Trophoblast cell (in vitro differentiated cells and primary cell): ENCODE measurements around the gene KLC1.
A peak's percentile ranks its signal among the peaks of the same experiment; 100 is the strongest.

Experiments
- DNase-seq, 2 donors: peaks; one replicate each; pipeline ENCODE4 v3.0.0-alpha.2; 2016
- H2AFZ ChIP-seq: 2 replicates; pipeline ENCODE4 v1.6.1; 2013; ENCODE audit warnings: low read length, moderate library complexity, mild to moderate bottlenecking; ENCODE audit not compliant: insufficient read depth, poor library complexity
- H2AK5ac ChIP-seq: 2 replicates; pipeline ENCODE4 v1.6.1; 2013; ENCODE audit warnings: mild to moderate bottlenecking, low read length
- H2BK120ac ChIP-seq: 2 replicates; pipeline ENCODE4 v1.6.1; 2013; ENCODE audit warnings: low read length, mild to moderate bottlenecking, moderate library complexity; ENCODE audit not compliant: insufficient read depth, poor library complexity
- H2BK12ac ChIP-seq: 2 replicates; pipeline ENCODE4 v1.6.1; 2013; ENCODE audit warnings: mild to moderate bottlenecking, low read length, moderate library complexity
- H2BK5ac ChIP-seq: 2 replicates; pipeline ENCODE4 v1.6.1; 2013; ENCODE audit warnings: low read length, low read depth, moderate library complexity, mild to moderate bottlenecking; ENCODE audit not compliant: poor library complexity
- H3K14ac ChIP-seq: 2 replicates; pipeline ENCODE4 v1.6.1; 2013; ENCODE audit warnings: mild to moderate bottlenecking, low read length
- H3K18ac ChIP-seq: 2 replicates; pipeline ENCODE4 v1.6.1; 2013; ENCODE audit warnings: mild to moderate bottlenecking, low read length
- H3K23ac ChIP-seq: 2 replicates; pipeline ENCODE4 v1.6.1; 2013; ENCODE audit warnings: low read length
- H3K27ac ChIP-seq: 2 replicates; pipeline ENCODE4 v1.5.1; 2013; ENCODE audit warnings: low read depth, mild to moderate bottlenecking, inconsistent platforms, low read length, moderate library complexity
- H3K27me3 ChIP-seq: 2 replicates; pipeline ENCODE4 v1.6.1; 2013; ENCODE audit warnings: inconsistent platforms, mild to moderate bottlenecking, low read length, moderate library complexity; ENCODE audit not compliant: insufficient read depth
- H3K36me3 ChIP-seq, 2 experiments: 1 replicate in 1 of 2; 2 replicates in 1 of 2; pipeline ENCODE4 v1.6.1; 2013; ENCODE audit warnings: low read length in 2 of 2, mild to moderate bottlenecking in 2 of 2, moderate library complexity in 1 of 2; ENCODE audit not compliant: insufficient read depth in 2 of 2, control insufficient read depth in 1 of 2
- H3K4ac ChIP-seq: 2 replicates; pipeline ENCODE4 v1.6.1; 2013; ENCODE audit warnings: low read depth, mild to moderate bottlenecking, low read length, moderate library complexity
- H3K4me1 ChIP-seq, 2 experiments: 1 replicate in 1 of 2; 2 replicates in 1 of 2; pipeline ENCODE4 v1.6.1; 2013; ENCODE audit warnings: low read length in 2 of 2, mild to moderate bottlenecking in 2 of 2, moderate library complexity in 1 of 2; ENCODE audit not compliant: insufficient read depth in 2 of 2, control insufficient read depth in 1 of 2
- H3K4me2 ChIP-seq: 2 replicates; pipeline ENCODE4 v1.6.1; 2013; ENCODE audit warnings: inconsistent platforms, mild to moderate bottlenecking, low read length, moderate library complexity
- H3K4me3 ChIP-seq: 2 replicates; pipeline ENCODE4 v1.5.1; 2013; ENCODE audit warnings: mild to moderate bottlenecking, low read depth, low read length, inconsistent platforms
- H3K79me1 ChIP-seq: one replicate; pipeline ENCODE4 v1.6.1; 2013; ENCODE audit warnings: low read length
- H3K79me2 ChIP-seq: 2 replicates; pipeline ENCODE4 v1.6.1; 2013; ENCODE audit warnings: low read length, mild to moderate bottlenecking; ENCODE audit not compliant: control insufficient read depth, insufficient read depth, poor library complexity
- H3K9ac ChIP-seq: 2 replicates; pipeline ENCODE4 v1.6.1; 2013; ENCODE audit warnings: mild to moderate bottlenecking, low read length
- H3K9me3 ChIP-seq: 2 replicates; pipeline ENCODE4 v1.6.1; 2013; ENCODE audit warnings: low read depth, mild to moderate bottlenecking, control low read depth, inconsistent platforms, low read length; ENCODE audit not compliant: insufficient read depth
- H4K12ac ChIP-seq: 2 replicates; pipeline ENCODE4 v1.6.1; 2013; ENCODE audit warnings: low read depth, mild to moderate bottlenecking, low read length, moderate library complexity
- H4K8ac ChIP-seq: 2 replicates; pipeline ENCODE4 v1.6.1; 2013; ENCODE audit warnings: low read depth, mild to moderate bottlenecking, low read length, moderate library complexity
- H4K91ac ChIP-seq: one replicate; pipeline ENCODE4 v1.6.1; 2013; ENCODE audit warnings: low read depth, mild to moderate bottlenecking, low read length, moderate library complexity
- WGBS: extraction: QIAGEN DNeasy Blood & Tissue Kit; methylation state at CpG from one replicate; pipeline ENCODE4 v1.1.7; 2013; ENCODE audit warnings: missing lambda C conversion rate; ENCODE audit not compliant: insufficient read length, insufficient coverage; ENCODE audit errors: extremely low coverage; 5-methylcytosine and 5-hydroxymethylcytosine counted together

The KLC1 gene

DNA sequence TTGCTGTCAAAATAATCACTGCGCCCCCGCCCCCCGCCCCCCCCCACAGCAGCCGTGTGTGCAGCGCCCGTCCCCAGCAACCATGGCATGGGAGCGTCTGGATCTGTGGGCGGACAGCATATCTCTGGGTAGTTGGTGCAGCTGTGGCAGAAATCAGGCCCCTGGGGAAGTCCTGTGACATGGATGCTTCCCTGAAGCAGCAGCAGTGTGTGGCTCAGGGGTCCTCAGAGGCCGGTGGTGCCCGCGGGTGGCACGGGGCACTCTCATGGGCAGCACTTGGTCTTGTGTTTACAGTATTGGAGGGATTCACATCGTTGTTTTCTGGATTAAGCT, 67.0 kb downstream of the KLC1 start:
- Histone ChIP-seq H2BK12ac (no peak overlapping the region), H4K8ac (no peak overlapping the region), H3K14ac (no peak overlapping the region), H2AFZ (no peak overlapping the region), H3K9me3 (peaks cover 2% of the 10 kb centered on the region), H3K23ac (no peak overlapping the region), H3K27ac (no peak overlapping the region), H3K36me3 (peaks cover 73 to 78% of the 10 kb centered on the region in 2 experiments), H2AK5ac (no peak overlapping the region), H2BK5ac (no peak overlapping the region), H3K4me1 (peaks cover 0 to 2% of the 10 kb centered on the region in 2 experiments), H3K4me2 (no peak overlapping the region), H3K27me3 (no peaks in the 10 kb centered on the region), H3K79me1 (no peaks in the 10 kb centered on the region), H3K4ac (no peak overlapping the region), H4K91ac (no peak overlapping the region), H3K4me3 (no peak overlapping the region), H3K79me2 (no peaks in the 10 kb centered on the region), H2BK120ac (no peak overlapping the region), H4K12ac (no peak overlapping the region), H3K9ac (no peak overlapping the region), H3K18ac (no peak overlapping the region)
- DNase-seq = no peak
- no CpG with 5 or more reads among the region's 13 CpGs for WGBS

DNA sequence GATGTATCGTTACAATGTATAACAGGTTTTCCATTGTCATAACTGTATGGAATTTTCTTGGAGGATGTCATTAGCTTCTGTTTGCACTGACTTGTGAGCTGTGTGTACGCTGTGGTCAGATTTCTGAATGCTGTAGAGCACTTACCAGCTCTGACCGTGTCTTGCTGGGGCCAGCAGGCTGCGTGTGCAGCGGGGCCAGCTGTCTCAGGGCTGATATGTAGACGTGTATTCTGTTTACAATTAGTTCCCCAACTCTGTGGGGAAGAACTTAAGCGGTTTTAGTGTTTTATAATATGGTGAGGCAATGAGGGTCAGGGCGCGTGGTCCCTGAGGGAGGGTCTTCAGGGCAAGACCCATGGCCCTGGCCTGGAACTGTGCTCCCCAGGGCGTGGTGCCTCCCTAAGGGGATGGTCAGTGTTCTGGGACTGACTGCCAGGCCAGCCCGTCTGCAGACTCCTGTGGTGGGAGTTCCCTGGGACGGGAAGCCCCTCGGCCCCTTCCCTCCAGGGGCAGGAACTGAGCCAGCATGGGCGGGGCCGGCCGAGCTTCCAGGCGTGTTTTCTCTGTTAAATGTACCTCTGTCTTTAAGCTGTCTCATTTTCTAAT, 67.6 kb downstream of the KLC1 start:
- Histone ChIP-seq H3K27me3 (no peaks in the 10 kb centered on the region), H2AK5ac (no peak overlapping the region), H4K91ac (no peak overlapping the region), H2BK5ac (no peak overlapping the region), H4K8ac (no peak overlapping the region), H4K12ac (no peak overlapping the region), H3K79me1 (no peaks in the 10 kb centered on the region), H3K79me2 (no peaks in the 10 kb centered on the region), H3K4me3 (no peak overlapping the region), H3K14ac (no peak overlapping the region), H3K36me3 (peaks cover 76 to 79% of the 10 kb centered on the region in 2 experiments), H3K18ac (no peak overlapping the region), H3K4me2 (no peak overlapping the region), H3K27ac (no peak overlapping the region), H2BK12ac (no peak overlapping the region), H3K4ac (no peak overlapping the region), H2AFZ (peak overlapping the region; percentile 2), H2BK120ac (no peak overlapping the region), H3K9me3 (peaks cover 2% of the 10 kb centered on the region), H3K4me1 (peaks cover 0 to 2% of the 10 kb centered on the region in 2 experiments), H3K23ac (no peak overlapping the region), H3K9ac (no peak overlapping the region)
- DNase-seq = no peak
- no CpG with 5 or more reads among the region's 17 CpGs for WGBS

DNA sequence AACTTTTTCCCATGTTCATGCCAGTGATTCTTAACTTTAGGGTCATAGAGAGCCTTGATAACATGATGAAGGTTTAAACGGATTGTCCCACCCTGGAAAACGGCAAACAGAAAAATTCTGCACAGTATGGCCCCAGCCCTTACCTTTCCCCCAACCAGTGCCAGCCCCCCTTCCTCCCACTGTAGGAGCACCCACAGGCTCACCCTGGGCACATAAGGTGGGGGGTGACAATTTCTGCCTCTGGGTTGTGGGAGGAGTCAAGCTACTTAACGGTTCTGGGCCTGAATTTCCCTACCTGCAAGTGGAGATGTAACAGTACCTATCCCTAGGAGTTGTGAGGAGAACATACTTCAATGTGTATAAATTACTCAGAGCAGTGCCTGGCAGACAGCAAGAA, 68.2 kb downstream of the KLC1 start:
- H3K18ac ChIP-seq = no peak overlapping the region
- H3K79me1 ChIP-seq = no peaks in the 10 kb centered on the region
- DNase-seq = no peak
- H3K36me3 ChIP-seq = peaks cover 76 to 79% of the 10 kb centered on the region in 2 experiments
- H2AK5ac ChIP-seq = no peak overlapping the region
- no peak overlapping the region for H2BK12ac ChIP-seq
- no peak overlapping the region for H3K23ac ChIP-seq
- H3K4ac ChIP-seq = no peak overlapping the region
- H2BK5ac ChIP-seq = no peak overlapping the region
- H3K27ac ChIP-seq = no peak overlapping the region
- H3K4me1 ChIP-seq = peaks cover 0 to 2% of the 10 kb centered on the region in 2 experiments
- H3K79me2 ChIP-seq = no peaks in the 10 kb centered on the region
- no peak overlapping the region for H2BK120ac ChIP-seq
- H3K4me3 ChIP-seq = no peak overlapping the region
- no peak overlapping the region for H3K4me2 ChIP-seq
- H3K9me3 ChIP-seq = peaks cover 2% of the 10 kb centered on the region
- H3K9ac ChIP-seq = no peak overlapping the region
- no peak overlapping the region for H4K91ac ChIP-seq
- H4K8ac ChIP-seq = no peak overlapping the region
- no peak overlapping the region for H3K14ac ChIP-seq
- H2AFZ ChIP-seq = no peak overlapping the region
- WGBS = no CpG with 5 or more reads among the region's 3 CpGs
- no peaks in the 10 kb centered on the region for H3K27me3 ChIP-seq
- no peak overlapping the region for H4K12ac ChIP-seq

DNA sequence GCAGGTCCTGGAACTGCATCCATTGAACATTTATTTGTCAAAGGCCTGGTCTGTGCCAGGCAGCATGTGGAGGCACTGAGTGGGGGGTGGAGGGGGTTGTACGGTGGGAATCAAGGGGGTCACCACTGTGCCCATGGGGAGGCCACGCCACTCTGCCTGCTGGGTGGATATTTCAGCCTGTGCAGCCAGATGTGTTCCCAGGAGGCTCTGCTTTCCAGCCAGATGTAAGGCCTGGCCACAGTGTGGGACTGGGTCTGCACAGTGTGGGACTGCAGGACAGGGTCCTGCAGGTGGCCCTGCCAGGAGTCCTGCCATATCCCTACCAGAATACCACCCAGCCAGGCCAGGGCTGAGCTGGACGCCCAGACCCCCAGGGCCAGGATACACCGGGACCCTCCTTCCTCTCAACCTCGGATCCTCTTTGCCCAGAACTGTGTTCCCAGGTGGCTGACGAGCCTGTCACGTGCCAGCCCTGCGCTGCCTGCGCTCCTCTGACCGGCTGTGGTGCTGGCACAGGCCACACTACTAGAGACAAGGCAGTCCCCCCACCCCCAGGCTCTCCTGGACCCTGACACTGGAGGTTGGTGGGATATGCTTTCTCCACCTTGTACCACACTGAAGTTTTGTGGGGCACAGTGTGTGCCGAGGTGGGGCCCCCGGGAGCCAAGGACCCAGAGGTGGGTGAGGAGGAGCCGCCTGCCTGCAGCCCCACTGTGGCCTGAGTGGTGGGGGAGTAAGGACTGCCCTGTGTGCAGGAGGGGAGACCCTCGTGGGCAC, 68.8 kb downstream of the KLC1 start:
- Histone ChIP-seq H3K36me3 (peaks cover 79 to 81% of the 10 kb centered on the region in 2 experiments), H4K8ac (no peak overlapping the region), H3K4ac (no peak overlapping the region), H2BK120ac (no peak overlapping the region), H2AFZ (no peak overlapping the region), H3K79me1 (no peaks in the 10 kb centered on the region), H3K18ac (no peak overlapping the region), H3K4me3 (no peak overlapping the region), H2BK5ac (no peak overlapping the region), H3K27me3 (no peaks in the 10 kb centered on the region), H3K14ac (no peak overlapping the region), H3K4me2 (no peak overlapping the region), H3K23ac (no peak overlapping the region), H4K91ac (no peak overlapping the region), H3K79me2 (no peaks in the 10 kb centered on the region), H3K9ac (no peak overlapping the region), H3K4me1 (peaks cover 0 to 2% of the 10 kb centered on the region in 2 experiments), H3K27ac (no peak overlapping the region), H2BK12ac (no peak overlapping the region), H4K12ac (no peak overlapping the region), H2AK5ac (no peak overlapping the region), H3K9me3 (peaks cover 2% of the 10 kb centered on the region)
- no CpG with 5 or more reads among the region's 14 CpGs for WGBS
- DNase-seq = no peak
